Measurements from ENCODE around the gene TBX2.
"Not testable (repeated sequence)": the region's sequence is repeated elsewhere in the genome, so short reads cannot be mapped to it uniquely, and the experiment has no call there.

TBX2 gene

DNA sequence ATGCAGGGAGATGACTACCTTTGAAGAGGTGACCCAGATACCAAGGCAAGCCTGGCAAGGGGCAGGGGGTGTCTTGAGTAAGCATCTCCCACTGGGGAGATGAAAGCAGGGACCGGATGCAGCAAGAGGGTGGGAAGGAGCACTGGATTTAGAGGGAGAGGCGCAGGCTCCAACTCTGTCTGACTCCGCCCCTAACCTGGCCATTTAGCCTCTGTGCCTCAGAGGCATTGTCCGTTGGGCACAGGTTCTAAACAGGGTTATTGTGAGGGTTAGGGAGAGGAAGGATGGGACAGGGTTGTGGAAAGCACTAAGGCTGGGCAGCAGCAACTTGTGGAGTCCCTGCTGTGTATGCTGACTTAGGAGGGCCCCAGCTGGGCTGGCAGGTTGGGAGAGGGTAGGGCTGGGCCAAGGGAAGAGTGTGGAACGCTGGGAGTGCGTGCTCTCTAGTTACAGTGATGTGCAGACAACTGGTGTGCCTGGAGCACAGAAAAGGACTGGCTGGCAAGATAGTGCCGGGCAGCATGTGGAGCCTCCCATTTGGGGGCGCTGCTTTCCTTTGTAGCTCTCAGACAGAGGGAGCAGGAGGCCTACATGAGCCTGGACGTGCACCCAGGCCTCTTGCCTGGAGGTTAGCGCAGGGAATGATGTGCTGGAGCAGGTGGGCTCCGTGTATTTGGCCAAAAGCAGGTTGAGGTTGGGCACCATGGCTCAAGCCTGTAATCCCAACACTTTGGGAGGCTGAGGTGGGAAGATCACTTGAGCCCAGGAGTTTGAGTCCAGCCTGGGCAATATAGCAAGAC is 26.2 kb downstream of the TBX2 start:
- in situ Hi-C loops (cut with MboI; ENCODE audit: low sequenced_read_pairs): no loop called here

DNA sequence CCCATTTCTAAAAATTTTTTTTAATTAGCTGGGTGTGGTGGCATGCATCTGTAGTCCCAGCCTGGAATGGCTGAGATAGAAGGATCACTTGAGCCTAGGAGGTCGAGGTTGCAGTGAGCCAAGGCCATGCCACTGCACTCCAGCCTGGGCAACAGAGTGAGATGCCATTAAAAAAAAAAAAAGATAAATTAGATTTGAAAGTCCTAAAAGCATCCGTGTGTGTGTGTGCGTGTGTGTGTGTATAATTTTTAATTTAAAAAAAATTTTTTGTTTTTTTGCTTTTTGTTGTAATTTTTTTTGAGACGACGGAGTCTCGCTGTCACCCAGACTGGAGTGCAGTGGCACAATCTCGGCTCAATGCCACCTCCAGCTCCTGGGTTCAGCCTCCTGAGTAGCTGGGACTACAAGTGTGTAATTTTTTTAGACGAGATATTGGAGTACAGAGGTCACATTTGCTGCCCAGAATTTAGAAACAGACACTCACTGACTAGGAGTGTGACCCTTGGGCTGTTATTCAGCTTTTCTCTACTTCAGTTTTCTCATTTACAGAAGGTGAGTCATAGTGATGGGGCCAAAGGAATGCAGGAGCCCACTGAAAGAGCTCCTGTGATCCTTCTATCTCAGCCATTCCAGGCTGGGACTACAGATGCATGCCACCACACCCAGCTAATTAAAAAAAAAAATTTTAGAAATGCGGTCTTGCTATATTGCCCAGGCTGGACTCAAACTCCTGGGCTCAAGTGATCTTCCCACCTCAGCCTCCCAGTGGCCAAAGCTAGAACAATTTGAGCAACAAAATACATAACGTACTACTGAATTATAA is 27.1 kb downstream of the TBX2 start:
- in situ Hi-C loops (cut with MboI; ENCODE audit: low sequenced_read_pairs): no loop called here

DNA sequence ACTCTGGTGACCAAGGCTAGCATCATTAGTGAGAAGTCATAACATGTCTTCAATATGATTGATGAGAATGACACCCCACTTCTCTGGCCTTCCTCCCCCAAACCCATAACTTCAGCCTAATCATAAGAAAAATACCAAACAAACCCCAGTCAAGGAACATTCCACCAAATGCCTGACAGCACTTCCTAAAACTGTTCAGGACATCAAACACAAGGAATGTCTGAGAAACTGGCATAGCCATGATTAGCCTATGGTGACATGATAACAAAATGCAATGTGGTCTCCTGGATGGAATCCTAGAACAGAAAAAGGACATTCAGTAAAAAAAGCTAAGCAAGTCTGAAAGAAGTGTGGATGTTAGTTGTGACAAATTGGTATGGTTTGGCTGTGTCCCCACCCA is 27.9 kb downstream of the TBX2 start:
- in situ Hi-C loops (cut with MboI; ENCODE audit: low sequenced_read_pairs): no loop called here

DNA sequence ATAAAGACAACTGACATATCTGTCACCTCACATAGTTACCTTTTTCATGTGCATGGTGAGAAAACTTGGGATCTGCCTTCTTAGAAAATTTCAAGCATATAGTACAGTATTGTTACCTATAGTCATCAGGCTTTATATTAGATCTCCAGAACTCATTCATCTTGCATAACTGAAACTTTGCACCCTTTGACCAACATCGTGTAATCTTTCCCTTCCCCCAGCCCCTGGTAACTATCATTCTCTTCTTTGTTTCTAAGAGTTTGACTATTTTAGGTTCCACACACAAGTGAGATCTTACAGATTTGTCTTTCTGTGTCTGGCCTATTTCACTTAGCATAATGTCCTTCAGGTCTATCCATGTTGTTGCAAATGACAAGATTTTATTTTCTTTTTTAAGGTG is 29.6 kb downstream of the TBX2 start:
- in situ Hi-C loops (cut with MboI; ENCODE audit: low sequenced_read_pairs): no loop called here

DNA sequence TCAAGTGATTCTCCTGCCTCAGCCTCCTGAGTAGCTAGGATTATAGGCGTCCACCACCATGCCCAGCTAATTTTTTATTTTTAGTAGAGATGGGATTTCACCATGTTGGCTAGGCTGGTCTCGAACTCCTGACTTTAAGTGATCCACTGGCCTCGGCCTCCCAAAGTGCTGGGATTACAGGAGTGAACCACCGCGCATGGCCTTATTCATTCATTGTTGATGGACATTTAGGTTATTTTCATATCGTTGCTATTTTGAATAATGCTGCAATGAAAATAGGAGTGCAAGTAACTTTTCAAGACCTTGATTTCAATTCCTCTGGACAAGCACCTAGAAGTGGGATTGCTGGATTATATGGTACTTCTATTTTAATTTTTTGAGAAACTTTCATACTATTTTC is 30.2 kb downstream of the TBX2 start:
- in situ Hi-C loops (cut with MboI; ENCODE audit: low sequenced_read_pairs): not testable (repeated sequence)

DNA sequence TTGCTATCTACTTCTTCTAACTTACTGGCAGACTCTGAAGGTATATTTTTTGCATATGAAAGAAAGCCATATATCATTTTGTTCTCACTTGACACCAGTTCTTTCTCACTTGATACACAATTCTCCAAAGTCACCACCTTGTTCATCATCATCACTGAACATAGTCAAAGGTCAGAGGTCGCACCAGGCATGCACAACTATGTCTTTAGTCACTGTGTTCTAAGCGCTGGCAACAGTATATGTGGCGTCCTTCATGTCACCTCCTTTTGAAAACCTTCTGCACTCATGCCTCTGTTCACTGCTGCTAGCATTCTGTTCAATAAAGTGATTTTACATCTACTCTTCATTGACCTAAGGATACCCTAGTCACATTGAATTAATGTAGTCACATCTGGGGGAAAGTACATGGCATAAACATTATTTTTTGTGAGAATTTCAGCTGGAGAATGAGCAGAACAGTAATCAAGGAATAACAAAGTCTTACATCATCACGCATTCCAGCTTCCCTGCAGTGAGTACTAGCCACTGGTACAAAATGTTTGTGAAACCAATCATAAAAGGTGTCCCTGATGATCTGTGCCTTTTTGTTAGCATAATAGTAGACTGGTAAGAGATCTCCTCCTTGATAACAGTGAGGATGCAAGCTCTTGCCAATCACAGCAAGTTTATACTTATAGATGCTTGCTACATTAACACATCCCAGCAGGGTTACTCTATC is 32.1 kb downstream of the TBX2 start:
- in situ Hi-C loops (cut with MboI; ENCODE audit: low sequenced_read_pairs): no loop called here

DNA sequence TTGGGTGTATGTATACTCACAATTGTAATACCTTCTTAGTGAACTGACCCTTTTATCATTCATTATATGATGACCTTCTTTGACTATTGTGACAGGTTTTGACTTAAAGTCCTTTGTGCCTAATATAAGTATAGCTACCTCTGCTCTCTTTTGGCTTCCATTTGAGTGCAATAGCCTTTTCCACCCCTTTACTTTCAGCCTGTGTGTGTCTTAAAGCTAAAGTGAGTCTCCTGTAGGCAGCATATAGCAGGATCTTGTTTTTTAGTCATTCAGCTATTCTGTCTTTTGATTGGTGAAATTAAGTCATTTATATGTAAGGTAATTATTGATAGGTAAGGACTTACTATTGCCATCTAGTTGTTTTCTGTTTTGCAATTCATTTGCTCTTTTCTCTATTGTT is 36.6 kb downstream of the TBX2 start:
- in situ Hi-C loops (cut with MboI; ENCODE audit: low sequenced_read_pairs): no loop called here

DNA sequence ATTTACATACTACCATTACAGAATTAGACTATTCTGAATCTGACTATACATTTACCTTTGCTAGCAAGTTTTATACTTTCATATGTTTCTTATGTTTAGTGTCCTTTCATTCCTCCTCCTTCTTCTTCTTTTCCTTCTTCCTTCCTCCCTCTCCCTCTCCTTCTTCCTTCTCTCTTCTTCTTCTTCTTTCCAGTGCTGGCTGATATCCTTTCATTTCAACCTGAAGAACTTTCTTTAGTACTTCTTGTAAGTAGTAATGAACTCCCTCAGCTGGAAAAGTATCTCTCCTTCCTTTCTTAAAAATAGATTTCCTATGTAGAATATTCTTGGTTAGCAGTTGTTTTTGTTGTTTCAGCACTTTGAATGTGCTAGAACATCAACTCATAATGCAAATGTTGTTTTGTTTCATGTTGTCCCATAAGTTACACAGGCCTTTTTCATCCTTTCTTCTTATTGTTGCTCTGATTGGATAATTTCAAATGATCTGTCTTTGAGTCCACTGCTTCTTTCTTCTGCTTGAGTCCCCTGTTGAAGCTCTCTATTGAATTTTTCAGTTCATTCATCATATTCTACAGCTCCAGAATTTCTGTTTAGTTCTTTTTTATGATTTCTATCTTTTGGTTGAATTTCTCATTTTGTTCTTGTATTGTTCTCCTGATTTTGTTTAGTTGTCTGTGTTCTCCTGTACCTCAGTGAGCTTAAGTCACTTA is 37.5 kb downstream of the TBX2 start:
- in situ Hi-C loops (cut with MboI; ENCODE audit: low sequenced_read_pairs): no loop called here

DNA sequence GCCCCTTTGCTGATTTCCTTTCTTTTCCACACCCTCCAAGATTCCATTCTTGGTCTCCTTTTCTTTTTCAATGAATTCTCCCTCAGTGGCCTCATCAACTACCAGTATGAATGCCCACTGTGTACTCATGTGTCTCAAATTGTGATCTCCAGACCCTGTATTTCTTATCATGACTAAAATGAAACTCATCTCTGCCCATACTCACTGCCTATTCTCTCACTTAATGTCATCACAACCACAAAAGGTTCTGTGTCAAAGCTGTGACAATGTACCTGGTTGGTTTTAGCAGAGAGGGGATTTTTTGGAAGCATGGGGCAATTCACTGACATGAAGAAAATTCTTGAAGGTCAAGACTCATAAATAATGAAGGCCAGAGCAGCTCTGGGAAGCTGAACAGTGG is 41.1 kb downstream of the TBX2 start:
- in situ Hi-C loops (cut with MboI; ENCODE audit: low sequenced_read_pairs): no loop called here

DNA sequence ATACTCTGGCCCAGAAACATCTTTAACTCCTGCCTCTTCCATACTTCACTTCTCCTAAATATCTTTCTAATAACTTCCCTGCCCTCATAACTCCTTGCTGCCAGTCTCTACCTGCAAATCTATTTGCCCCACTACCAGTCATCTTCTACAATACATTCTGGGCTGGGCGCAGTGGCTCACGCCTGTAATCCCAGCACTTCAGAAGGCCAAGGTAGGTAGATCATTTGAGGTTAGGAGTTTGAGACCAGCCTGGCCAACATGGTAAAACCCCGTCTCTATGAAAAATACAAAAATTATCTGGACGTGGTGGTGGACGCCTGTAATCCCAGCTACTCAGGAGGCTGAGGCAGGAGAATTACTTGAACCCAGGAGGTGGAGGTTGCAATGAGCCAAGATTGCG is 41.9 kb downstream of the TBX2 start:
- in situ Hi-C loops (cut with MboI; ENCODE audit: low sequenced_read_pairs): not testable (repeated sequence)

DNA sequence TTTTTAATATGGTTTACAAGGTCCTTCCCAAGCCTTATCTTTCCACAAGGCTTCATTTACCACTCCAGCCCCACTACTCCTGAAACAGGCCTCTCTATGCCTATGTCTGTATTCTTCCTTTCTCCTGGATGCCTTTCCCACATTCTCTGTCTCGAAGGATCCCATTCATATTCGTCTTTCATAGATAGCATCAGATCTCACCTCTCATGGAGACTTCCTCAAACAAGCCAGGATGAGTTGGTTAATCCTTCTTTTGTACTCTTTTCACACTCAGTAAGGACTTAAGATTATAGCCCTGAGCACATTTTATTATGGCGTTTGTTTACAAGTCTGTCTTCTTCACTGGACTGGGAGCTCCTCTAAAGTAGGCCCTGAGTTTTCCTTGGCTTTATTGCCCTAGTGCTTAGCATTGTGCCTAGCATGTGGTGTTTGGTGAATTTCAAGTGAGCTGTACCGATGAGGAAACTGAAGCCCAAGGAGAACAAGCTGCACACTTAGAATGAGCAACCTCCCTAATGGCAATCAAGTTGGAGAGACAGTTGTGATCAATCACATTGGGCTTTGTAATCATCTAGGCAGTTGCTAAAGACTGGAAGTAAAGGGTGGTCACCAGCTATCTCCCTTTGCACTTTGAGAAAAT is 42.6 kb downstream of the TBX2 start:
- in situ Hi-C loops (cut with MboI; ENCODE audit: low sequenced_read_pairs): no loop called here

DNA sequence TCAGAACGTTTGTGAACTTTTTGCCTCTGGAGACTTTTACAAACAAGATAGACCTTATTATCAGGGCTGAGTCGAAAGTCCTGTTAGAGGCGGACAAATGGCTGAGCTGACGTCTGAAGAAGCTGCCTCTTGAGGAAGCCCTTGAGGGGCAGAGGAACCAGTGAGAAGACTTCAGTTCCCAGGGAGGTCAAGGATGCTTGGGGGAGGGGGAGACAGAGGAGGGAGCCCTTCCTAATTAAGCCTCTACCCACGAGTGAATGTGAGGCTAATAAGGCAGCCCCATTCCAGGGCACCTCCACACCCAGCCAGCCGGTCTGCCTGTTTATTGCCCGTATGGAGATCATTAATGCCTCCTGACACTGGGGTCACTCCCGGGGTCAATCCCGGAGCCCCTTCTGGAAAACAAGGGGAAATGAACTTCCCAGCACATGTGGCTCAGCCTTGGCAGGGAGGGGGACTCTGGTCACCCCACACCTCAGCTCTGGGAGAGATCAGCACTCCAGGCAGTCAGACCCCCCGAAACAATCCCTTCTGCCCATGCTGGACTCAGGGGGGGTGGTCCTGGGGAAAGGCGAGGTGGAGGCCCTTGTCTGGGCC is 43.3 kb downstream of the TBX2 start:
- in situ Hi-C loops (cut with MboI; ENCODE audit: low sequenced_read_pairs): no loop called here

DNA sequence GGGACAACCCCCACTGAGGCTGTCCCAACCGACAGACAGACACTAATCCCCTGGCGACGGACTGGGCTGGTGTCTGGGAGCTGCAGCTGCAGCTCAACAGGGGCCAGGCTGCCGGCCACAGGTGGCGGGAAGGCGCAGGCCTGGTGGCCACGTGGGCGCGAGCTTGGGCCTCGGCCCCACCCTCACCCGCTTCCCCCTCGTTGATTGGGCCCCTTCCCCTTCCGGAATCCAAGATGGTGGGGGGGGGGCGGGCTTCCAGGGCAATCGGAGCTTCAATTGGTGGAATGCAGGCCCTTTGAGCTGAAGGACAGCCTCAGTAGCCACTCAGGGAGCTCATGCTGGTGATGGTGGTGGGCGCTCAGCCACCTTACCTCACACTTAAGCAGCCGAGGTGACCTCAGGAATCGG is 43.8 kb downstream of the TBX2 start:
- in situ Hi-C loops (cut with MboI; ENCODE audit: low sequenced_read_pairs): no loop called here

DNA sequence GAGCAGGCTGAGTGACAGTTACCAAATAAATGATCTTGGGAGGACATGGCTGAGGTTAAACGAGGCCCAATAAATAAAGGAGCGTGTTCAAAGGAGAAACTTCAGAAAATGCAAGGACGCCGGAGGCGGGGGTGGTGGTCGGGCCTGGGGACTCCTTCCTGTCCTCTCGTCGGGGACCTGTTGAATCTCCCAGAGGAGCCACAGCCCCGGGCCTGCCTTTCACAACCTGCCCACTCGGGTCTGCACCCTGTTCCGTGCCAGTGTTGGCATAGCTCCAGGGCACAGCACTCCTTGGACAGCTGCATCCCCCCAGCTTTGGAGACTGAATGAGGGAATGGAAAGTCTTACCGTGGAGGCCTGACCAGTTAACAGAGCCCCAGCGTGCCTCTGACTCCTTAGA is 44.4 kb downstream of the TBX2 start:
- in situ Hi-C loops (cut with MboI; ENCODE audit: low sequenced_read_pairs): no loop called here

DNA sequence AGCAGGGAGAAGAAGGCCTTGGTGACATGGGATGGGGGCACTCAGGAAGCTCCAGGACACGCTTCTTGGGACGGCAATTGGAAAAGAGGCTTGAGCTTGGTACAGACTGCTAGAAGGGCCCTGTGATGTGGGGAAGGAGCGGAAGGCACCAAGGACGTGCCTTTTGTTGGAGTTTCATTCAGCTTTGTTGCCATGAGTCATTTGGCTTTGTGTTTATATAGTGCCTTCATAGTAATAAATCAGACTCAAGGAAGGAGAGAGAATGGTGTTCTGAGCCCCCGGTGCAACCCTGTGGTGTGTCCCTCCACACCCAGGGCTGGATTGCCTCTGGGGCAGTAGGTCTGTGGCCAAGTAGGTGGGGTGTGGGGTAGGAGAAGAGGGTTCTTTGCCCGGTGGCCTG is 45.2 kb downstream of the TBX2 start:
- in situ Hi-C loops (cut with MboI; ENCODE audit: low sequenced_read_pairs): no loop called here

DNA sequence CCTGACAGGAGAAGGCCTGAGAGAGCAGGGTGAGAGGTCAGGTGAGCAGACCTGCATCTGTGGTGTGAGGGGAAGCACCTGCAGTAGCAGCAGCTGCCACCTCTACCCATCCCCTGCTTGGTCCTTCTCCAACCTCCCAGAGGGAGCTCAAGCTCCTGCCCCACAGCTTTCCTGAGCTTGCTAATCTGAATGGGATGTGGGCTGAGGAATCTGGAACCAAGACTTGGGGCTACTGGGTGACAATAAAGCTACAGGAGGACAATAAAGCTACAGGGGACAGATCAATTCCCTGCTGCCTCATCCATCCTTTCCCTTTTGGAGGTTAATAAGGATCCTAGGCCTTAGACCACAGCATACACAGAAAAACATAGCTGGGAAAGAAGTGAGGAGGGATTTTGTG is 47.7 kb downstream of the TBX2 start:
- in situ Hi-C loops (cut with MboI; ENCODE audit: low sequenced_read_pairs): no loop called here

DNA sequence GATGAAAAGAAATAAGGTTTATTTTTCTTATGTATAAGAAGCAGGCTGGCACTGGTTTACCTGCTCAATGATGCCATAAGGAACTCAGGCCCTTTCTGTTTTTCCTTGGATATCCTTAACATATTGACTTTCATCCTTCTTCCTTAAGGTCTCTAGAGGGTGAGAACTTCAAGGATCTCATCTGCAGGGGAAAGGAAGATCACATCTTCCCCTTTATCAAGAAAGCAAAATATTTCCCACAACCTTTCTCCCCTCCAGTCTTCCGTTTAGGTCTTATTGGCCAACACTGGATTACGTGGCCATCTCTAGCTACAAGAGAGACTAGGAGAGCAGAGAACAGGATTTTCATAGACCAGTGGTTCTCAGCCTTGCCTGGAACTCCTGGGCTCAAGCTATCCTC is 48.4 kb downstream of the TBX2 start:
- in situ Hi-C loops (cut with MboI; ENCODE audit: low sequenced_read_pairs): no loop called here

DNA sequence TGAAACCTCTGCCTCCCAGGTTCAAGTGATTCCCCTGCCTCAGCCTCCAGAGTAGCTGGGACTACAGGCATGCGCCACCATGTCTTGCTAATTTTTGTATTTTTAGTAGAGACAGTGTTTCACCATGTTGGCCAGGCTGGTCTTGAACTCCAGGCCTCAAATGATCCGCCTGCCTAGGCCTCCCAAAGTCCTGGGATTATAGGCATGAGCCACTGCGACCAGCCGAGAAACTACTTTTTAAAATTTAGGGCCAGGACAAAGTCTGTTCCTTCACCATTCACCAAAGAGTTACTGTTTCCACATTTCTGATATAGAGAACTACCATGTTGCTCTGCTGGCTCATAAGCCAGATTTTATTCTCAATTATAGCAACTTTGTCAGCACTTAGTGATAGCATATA is 49.5 kb downstream of the TBX2 start:
- in situ Hi-C loops (cut with MboI; ENCODE audit: low sequenced_read_pairs): not testable (repeated sequence)

DNA sequence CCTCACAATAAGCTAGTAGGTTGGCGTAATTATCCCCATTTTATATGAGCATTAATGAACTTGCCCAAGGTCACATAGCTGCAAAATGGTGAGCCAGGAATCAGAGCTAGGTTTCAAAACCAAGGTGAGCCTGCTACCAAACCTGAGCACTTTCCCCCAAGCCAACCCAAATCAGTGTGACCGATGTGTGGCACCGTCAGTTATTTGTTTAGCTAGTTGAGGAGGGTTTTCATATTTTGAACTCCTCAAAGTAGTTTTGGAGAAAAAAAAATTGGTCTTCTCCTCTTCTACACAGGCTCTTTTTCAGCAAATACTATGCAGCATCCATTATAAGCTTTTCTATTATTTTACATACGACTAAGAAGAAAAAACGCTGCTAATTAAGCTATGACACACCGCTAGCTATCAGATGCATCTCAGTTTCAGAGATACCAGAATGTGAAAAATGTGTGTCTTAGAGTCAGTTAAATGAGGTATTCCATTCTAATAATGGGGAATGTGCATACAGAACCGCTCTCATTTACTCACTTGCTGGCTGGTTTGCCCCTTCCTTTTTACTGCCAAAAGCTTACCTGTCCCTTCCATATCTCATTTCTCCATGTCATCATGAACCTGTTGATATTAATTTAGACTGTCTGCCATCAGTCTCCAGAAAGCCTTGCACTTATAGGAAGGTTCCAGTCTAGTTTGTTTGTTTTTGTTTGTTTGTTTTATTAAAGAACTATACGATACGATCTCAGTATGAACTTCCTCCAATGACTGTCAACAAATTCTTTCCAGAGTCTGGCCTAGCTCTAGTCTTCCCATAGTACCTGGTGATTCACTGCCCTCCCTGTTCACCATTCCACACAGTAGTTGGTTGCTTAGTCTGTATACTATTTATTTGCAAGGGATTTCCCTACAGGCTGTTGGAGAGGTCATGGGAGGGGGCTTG is 50.3 kb downstream of the TBX2 start:
- in situ Hi-C loops (cut with MboI; ENCODE audit: low sequenced_read_pairs): loop anchor here (25.0 kb wide), 1 partner anchor 112 kb away; no protein-coding TSS in a partner anchor
